ENCODE measurements around the gene MLC1.

Gene MLC1

GRCh38 chr22:50016308-50016987 is 68.8 kb downstream of the MLC1 start:
- Histone ChIP-seq H3K27ac (ENCODE audit: insufficient read depth in 1 of 2, low read depth in 1 of 2, low read length in 2 of 2, poor library complexity in 1 of 2, severe bottlenecking in 2 of 2) (no peak overlapping the region), H3K4me1 (ENCODE audit: control extremely low read depth in 1 of 4, control insufficient read depth in 4 of 4, insufficient read depth in 4 of 4, low read length in 3 of 4) (peaks cover 7 to 51% (median 24%) of the 10 kb centered on the region in 4 experiments), H3K27me3 (replicated peaks in 2 of 5; ENCODE audit: control insufficient read depth in 4 of 5, insufficient read depth in 5 of 5, low read length in 4 of 5) (peaks cover 0 to 36% (median 3%) of the 10 kb centered on the region in 5 experiments), H3K36me3 (ENCODE audit: control insufficient read depth in 4 of 4, insufficient read depth in 4 of 4, low read length in 3 of 4) (no peaks in the 10 kb centered on the region), H3K4me3 (ENCODE audit: control insufficient read depth in 1 of 7, extremely low read depth in 1 of 7, insufficient read depth in 4 of 7, low read depth in 2 of 7, low read length in 6 of 7) (no peak overlapping the region), H3K9me3 (ENCODE audit: control extremely low read depth in 1 of 5, control insufficient read depth in 4 of 5, insufficient read depth in 2 of 5, low read depth in 1 of 5, low read length in 4 of 5) (no peaks in the 10 kb centered on the region)
- ChIA-PET CTCF (interaction anchor here (0.6 to 2.3 kb wide), 6 partner anchors 9 to 85 kb away, joined by 3 to 9 read pairs (median 4); no protein-coding TSS in a partner anchor), POLR2A (interaction anchor here (0.6 kb wide), 1 partner anchor 26 kb away, joined by 3 read pairs; no protein-coding TSS in a partner anchor)
- 93% methylated on average over 12 of the region's 20 CpGs for WGBS (ENCODE audit: insufficient coverage)
- no peak for DNase-seq

- CTCF ChIA-PET, result interaction anchor here (0.7 to 1.6 kb wide), 3 partner anchors 10 to 85 kb away, joined by 3 to 5 read pairs (median 3); no protein-coding TSS in a partner anchor
- Histone ChIP-seq H3K27ac (ENCODE audit: insufficient read depth in 1 of 2, low read depth in 1 of 2, low read length in 2 of 2, poor library complexity in 1 of 2, severe bottlenecking in 2 of 2) (no peak overlapping the region), H3K4me1 (ENCODE audit: control extremely low read depth in 1 of 4, control insufficient read depth in 4 of 4, insufficient read depth in 4 of 4, low read length in 3 of 4) (peaks cover 7 to 58% (median 29%) of the 10 kb centered on the region in 4 experiments), H3K36me3 (ENCODE audit: control insufficient read depth in 4 of 4, insufficient read depth in 4 of 4, low read length in 3 of 4) (no peaks in the 10 kb centered on the region), H3K4me3 (ENCODE audit: control insufficient read depth in 1 of 7, extremely low read depth in 1 of 7, insufficient read depth in 4 of 7, low read depth in 2 of 7, low read length in 6 of 7) (no peak overlapping the region), H3K9me3 (ENCODE audit: control extremely low read depth in 1 of 5, control insufficient read depth in 4 of 5, insufficient read depth in 2 of 5, low read depth in 1 of 5, low read length in 4 of 5) (no peaks in the 10 kb centered on the region), H3K27me3 (replicated peaks in 2 of 5; ENCODE audit: control insufficient read depth in 4 of 5, insufficient read depth in 5 of 5, low read length in 4 of 5) (peaks cover 0 to 44% (median 5%) of the 10 kb centered on the region in 5 experiments)
- no peak for DNase-seq
- POLR2A ChIA-PET, result interaction anchor here (0.6 kb wide), 1 partner anchor 25 kb away, joined by 3 read pairs; no protein-coding TSS in a partner anchor
- 100% methylated on average over 7 of the region's 30 CpGs for WGBS (ENCODE audit: insufficient coverage)
Measured at GRCh38 chr22:50015451-50016307, 69.5 kb downstream of the MLC1 start.

GRCh38 chr22:50014655-50015401 is 70.4 kb downstream of the MLC1 start:
- peak in 2 of 3 donors; percentile 42 to 45 for DNase-seq
- Histone ChIP-seq H3K27me3 (replicated peaks in 2 of 5; ENCODE audit: control insufficient read depth in 4 of 5, insufficient read depth in 5 of 5, low read length in 4 of 5) (peaks cover 0 to 51% (median 9%) of the 10 kb centered on the region in 5 experiments), H3K4me3 (ENCODE audit: control insufficient read depth in 1 of 7, extremely low read depth in 1 of 7, insufficient read depth in 4 of 7, low read depth in 2 of 7, low read length in 6 of 7) (peak overlapping the region in 3 of 7 experiments; percentile 46 to 48 (median 48)), H3K27ac (ENCODE audit: insufficient read depth in 1 of 2, low read depth in 1 of 2, low read length in 2 of 2, poor library complexity in 1 of 2, severe bottlenecking in 2 of 2) (no peak overlapping the region), H3K9me3 (ENCODE audit: control extremely low read depth in 1 of 5, control insufficient read depth in 4 of 5, insufficient read depth in 2 of 5, low read depth in 1 of 5, low read length in 4 of 5) (no peaks in the 10 kb centered on the region), H3K36me3 (ENCODE audit: control insufficient read depth in 4 of 4, insufficient read depth in 4 of 4, low read length in 3 of 4) (no peaks in the 10 kb centered on the region), H3K4me1 (ENCODE audit: control extremely low read depth in 1 of 4, control insufficient read depth in 4 of 4, insufficient read depth in 4 of 4, low read length in 3 of 4) (peaks cover 7 to 62% (median 31%) of the 10 kb centered on the region in 4 experiments)
- ChIA-PET POLR2A (interaction anchor here (0.6 kb wide), 1 partner anchor 94 kb away, joined by 3 read pairs; no protein-coding TSS in a partner anchor), CTCF (no interaction called here)
- WGBS (ENCODE audit: insufficient coverage), result 3% methylated on average over 68 of the region's 91 CpGs

GRCh38 chr22:50014053-50014501 is 71.1 kb downstream of the MLC1 start:
- ChIA-PET CTCF (interaction anchor here (0.6 to 1.2 kb wide), 3 partner anchors 10 to 31 kb away, joined by 3 to 4 read pairs (median 3); no protein-coding TSS in a partner anchor), POLR2A (interaction anchor here (0.6 kb wide), 1 partner anchor 656 kb away, joined by 4 read pairs; no protein-coding TSS in a partner anchor)
- no peaks in the 10 kb centered on the region for H3K9me3 ChIP-seq (ENCODE audit: control extremely low read depth in 1 of 5, control insufficient read depth in 4 of 5, insufficient read depth in 2 of 5, low read depth in 1 of 5, low read length in 4 of 5)
- H3K4me3 ChIP-seq (ENCODE audit: control insufficient read depth in 1 of 7, extremely low read depth in 1 of 7, insufficient read depth in 4 of 7, low read depth in 2 of 7, low read length in 6 of 7), result no peak overlapping the region
- no peaks in the 10 kb centered on the region for H3K36me3 ChIP-seq (ENCODE audit: control insufficient read depth in 4 of 4, insufficient read depth in 4 of 4, low read length in 3 of 4)
- no peak for DNase-seq
- H3K4me1 ChIP-seq (ENCODE audit: control extremely low read depth in 1 of 4, control insufficient read depth in 4 of 4, insufficient read depth in 4 of 4, low read length in 3 of 4), result peaks cover 7 to 57% (median 29%) of the 10 kb centered on the region in 4 experiments
- peaks cover 0 to 53% (median 11%) of the 10 kb centered on the region in 5 experiments for H3K27me3 ChIP-seq (replicated peaks in 2 of 5; ENCODE audit: control insufficient read depth in 4 of 5, insufficient read depth in 5 of 5, low read length in 4 of 5)
- 78% methylated on average over 11 of the region's 16 CpGs for WGBS (ENCODE audit: insufficient coverage)
- no peak overlapping the region for H3K27ac ChIP-seq (ENCODE audit: insufficient read depth in 1 of 2, low read depth in 1 of 2, low read length in 2 of 2, poor library complexity in 1 of 2, severe bottlenecking in 2 of 2)

- Histone ChIP-seq H3K9me3 (ENCODE audit: control extremely low read depth in 1 of 5, control insufficient read depth in 4 of 5, insufficient read depth in 2 of 5, low read depth in 1 of 5, low read length in 4 of 5) (no peaks in the 10 kb centered on the region), H3K4me3 (ENCODE audit: control insufficient read depth in 1 of 7, extremely low read depth in 1 of 7, insufficient read depth in 4 of 7, low read depth in 2 of 7, low read length in 6 of 7) (no peak within 1 kb of the TSS), H3K27me3 (replicated peaks in 2 of 5; ENCODE audit: control insufficient read depth in 4 of 5, insufficient read depth in 5 of 5, low read length in 4 of 5) (peaks cover 0 to 53% (median 11%) of the 10 kb centered on the region in 5 experiments), H3K4me1 (ENCODE audit: control extremely low read depth in 1 of 4, control insufficient read depth in 4 of 4, insufficient read depth in 4 of 4, low read length in 3 of 4) (peaks cover 0 to 44% (median 23%) of the 10 kb centered on the region in 4 experiments), H3K27ac (ENCODE audit: insufficient read depth in 1 of 2, low read depth in 1 of 2, low read length in 2 of 2, poor library complexity in 1 of 2, severe bottlenecking in 2 of 2) (no peak within 1 kb of the TSS), H3K36me3 (ENCODE audit: control insufficient read depth in 4 of 4, insufficient read depth in 4 of 4, low read length in 3 of 4) (no peaks in the 10 kb centered on the region)
- POLR2A ChIA-PET, result interaction anchor here (1.1 kb wide), 1 partner anchor 18 kb away, joined by 4 read pairs; no protein-coding TSS in a partner anchor
- DNase-seq, result no peak
- CTCF ChIA-PET, result interaction anchor here (0.7 to 1.5 kb wide), 5 partner anchors 8 to 22 kb away, joined by 3 to 4 read pairs (median 3); no protein-coding TSS in a partner anchor
- WGBS (ENCODE audit: insufficient coverage), result 95% methylated on average over 19 of the region's 29 CpGs
Measured at GRCh38 chr22:50012211-50013181, 72.7 kb downstream of the MLC1 start, which contains the start of gene IL17REL. Gene IL17REL (minus strand): TSS chr22:50012765. CDS start chr22:50012646, 119 bp downstream.
